ENCODE measurements around the gene PRPF38B. TPM values are rescaled to one million over a fixed set of nuclear protein-coding genes. Genes with fewer than 3 reads are reported as not detected.
A peak's percentile ranks its signal among the peaks of the same experiment; 100 is the strongest.

The PRPF38B gene
- polyA plus RNA-seq, 1 of the 3 experiments (the other 2 are of a cell fraction), result 17.5 TPM

DNA sequence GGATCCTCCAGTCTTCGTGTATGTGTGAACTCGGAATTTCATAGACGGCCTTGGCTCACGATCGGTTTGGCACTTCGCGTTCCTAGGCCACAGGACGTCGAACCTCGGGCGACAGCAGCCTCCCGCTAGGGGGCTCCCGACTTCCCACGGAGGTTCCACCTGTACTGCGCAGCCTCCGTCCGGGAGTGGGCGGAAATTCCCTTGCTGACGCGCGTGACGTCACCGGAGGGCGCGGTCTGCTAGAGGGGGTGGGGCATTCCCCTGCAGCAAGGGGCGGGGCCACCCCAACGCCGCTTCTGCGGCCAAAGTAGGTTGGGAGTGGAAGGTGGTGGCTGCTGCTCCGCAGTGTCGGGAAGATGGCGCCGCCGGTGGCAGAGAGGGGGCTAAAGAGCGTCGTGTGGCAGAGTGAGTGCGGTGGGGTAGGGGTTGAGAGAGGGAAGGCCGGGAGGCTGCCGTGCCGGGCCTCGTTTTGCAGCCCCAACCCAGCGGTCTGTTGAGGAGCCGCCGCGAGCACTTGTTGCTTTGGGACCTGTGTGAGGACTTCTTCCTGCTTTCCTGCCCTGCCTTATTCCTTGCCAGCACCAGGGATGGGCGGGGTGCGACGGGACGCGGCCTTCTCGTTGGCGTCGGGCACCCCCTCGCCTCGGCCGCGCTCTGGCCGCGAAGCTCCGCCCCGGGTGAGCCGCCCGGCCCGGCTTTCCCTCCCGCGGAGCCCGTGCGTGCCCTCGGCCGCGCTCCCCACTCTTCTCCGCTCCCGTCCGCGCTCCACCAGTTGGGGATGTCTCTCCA, 54.5 kb downstream of the PRPF38B start, which contains the start of gene STXBP3 (continued):
- TF ChIP-seq, protein P1, sequence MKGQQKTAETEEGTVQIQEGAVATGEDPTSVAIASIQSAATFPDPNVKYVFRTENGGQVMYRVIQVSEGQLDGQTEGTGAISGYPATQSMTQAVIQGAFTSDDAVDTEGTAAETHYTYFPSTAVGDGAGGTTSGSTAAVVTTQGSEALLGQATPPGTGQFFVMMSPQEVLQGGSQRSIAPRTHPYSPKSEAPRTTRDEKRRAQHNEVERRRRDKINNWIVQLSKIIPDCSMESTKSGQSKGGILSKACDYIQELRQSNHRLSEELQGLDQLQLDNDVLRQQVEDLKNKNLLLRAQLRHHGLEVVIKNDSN (IDR thresholded peaks at IDR 0.05; ENCODE audit: borderline replicate concordance, low read depth), result no peak
- TF ChIP-seq SIN3A (IDR thresholded peaks at IDR 0.05; ENCODE audit: borderline replicate concordance, low read depth, low read length) (peak; percentile 24; the same call in 1 of the 2 replicates), GABPA (IDR thresholded peaks at IDR 0.05; ENCODE audit: low read depth) (peak; percentile 23; the same call in 1 of the 2 replicates), TAF1 (IDR thresholded peaks at IDR 0.05; ENCODE audit: borderline replicate concordance, low read depth, low read length) (peak; percentile 96), POLR2AphosphoS5 (IDR thresholded peaks at IDR 0.05; ENCODE audit: low read depth, low read length) (peak; percentile 97), ELF1 (IDR thresholded peaks at IDR 0.05) (no peak), EZH2phosphoT487 (IDR thresholded peaks at IDR 0.05; ENCODE audit: borderline replicate concordance, low read depth) (no peak), MXI1 (IDR thresholded peaks at IDR 0.05; ENCODE audit: low read depth, low read length) (peak; percentile 72), CHD2 (IDR thresholded peaks at IDR 0.05; ENCODE audit: low read length, partially characterized antibody) (peak; percentile 48), NFIC (IDR thresholded peaks at IDR 0.05; ENCODE audit: borderline replicate concordance) (0 out of 2 replicates have a peak, but pooled peaks have one; percentile 12), FOXM1 (IDR thresholded peaks at IDR 0.05; ENCODE audit: low read depth) (no peak), YY1 (IDR thresholded peaks at IDR 0.05; ENCODE audit: low read depth) (peak; percentile 87), TCF12 (IDR thresholded peaks at IDR 0.05) (no peak), EP300 (IDR thresholded peaks at IDR 0.05; ENCODE audit: borderline replicate concordance in 1 of 2, low read depth in 1 of 2, low read length in 1 of 2) (peak in 1 of 2 experiments; percentile 11; a peak in 2 of 4 replicates), RAD21 (IDR thresholded peaks at IDR 0.05; ENCODE audit: low read length) (peak; percentile 55), SMC3 (IDR thresholded peaks at IDR 0.05; ENCODE audit: low read depth, low read length) (peak; percentile 73), FOSL2 (IDR thresholded peaks at IDR 0.05; ENCODE audit: borderline replicate concordance, low read depth) (no peak)
- TF ChIP-seq, protein P2, sequence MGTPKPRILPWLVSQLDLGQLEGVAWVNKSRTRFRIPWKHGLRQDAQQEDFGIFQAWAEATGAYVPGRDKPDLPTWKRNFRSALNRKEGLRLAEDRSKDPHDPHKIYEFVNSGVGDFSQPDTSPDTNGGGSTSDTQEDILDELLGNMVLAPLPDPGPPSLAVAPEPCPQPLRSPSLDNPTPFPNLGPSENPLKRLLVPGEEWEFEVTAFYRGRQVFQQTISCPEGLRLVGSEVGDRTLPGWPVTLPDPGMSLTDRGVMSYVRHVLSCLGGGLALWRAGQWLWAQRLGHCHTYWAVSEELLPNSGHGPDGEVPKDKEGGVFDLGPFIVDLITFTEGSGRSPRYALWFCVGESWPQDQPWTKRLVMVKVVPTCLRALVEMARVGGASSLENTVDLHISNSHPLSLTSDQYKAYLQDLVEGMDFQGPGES (IDR thresholded peaks at IDR 0.05; ENCODE audit: low read depth, low read length), result no peak
- TF ChIP-seq, protein P3, sequence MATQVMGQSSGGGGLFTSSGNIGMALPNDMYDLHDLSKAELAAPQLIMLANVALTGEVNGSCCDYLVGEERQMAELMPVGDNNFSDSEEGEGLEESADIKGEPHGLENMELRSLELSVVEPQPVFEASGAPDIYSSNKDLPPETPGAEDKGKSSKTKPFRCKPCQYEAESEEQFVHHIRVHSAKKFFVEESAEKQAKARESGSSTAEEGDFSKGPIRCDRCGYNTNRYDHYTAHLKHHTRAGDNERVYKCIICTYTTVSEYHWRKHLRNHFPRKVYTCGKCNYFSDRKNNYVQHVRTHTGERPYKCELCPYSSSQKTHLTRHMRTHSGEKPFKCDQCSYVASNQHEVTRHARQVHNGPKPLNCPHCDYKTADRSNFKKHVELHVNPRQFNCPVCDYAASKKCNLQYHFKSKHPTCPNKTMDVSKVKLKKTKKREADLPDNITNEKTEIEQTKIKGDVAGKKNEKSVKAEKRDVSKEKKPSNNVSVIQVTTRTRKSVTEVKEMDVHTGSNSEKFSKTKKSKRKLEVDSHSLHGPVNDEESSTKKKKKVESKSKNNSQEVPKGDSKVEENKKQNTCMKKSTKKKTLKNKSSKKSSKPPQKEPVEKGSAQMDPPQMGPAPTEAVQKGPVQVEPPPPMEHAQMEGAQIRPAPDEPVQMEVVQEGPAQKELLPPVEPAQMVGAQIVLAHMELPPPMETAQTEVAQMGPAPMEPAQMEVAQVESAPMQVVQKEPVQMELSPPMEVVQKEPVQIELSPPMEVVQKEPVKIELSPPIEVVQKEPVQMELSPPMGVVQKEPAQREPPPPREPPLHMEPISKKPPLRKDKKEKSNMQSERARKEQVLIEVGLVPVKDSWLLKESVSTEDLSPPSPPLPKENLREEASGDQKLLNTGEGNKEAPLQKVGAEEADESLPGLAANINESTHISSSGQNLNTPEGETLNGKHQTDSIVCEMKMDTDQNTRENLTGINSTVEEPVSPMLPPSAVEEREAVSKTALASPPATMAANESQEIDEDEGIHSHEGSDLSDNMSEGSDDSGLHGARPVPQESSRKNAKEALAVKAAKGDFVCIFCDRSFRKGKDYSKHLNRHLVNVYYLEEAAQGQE (IDR thresholded peaks at IDR 0.05; ENCODE audit: low read depth, low read length), result peak; percentile 63
- TF ChIP-seq, protein P4, sequence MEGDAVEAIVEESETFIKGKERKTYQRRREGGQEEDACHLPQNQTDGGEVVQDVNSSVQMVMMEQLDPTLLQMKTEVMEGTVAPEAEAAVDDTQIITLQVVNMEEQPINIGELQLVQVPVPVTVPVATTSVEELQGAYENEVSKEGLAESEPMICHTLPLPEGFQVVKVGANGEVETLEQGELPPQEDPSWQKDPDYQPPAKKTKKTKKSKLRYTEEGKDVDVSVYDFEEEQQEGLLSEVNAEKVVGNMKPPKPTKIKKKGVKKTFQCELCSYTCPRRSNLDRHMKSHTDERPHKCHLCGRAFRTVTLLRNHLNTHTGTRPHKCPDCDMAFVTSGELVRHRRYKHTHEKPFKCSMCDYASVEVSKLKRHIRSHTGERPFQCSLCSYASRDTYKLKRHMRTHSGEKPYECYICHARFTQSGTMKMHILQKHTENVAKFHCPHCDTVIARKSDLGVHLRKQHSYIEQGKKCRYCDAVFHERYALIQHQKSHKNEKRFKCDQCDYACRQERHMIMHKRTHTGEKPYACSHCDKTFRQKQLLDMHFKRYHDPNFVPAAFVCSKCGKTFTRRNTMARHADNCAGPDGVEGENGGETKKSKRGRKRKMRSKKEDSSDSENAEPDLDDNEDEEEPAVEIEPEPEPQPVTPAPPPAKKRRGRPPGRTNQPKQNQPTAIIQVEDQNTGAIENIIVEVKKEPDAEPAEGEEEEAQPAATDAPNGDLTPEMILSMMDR (IDR thresholded peaks at IDR 0.05), result peak; percentile 96
